Lung (tissue), 12 donors: ENCODE results near the gene SCAF1. TPM values are rescaled to one million over a fixed set of nuclear protein-coding genes. Genes with fewer than 3 reads are reported as not detected.

ENCODE experiments used
- ATAC-seq: fragments of 200-7000 bp; cut with Tn5 transposase; one replicate; pipeline ENCODE4 v1.9.1; 2020; ENCODE audit warnings: moderate number of reproducible peaks; ENCODE audit not compliant: insufficient read depth, low FRiP score
- DNase-seq, 3 donors: peaks; one replicate each; pipeline ENCODE4 v3.0.0-alpha.2; 2013 to 2017
- H3K27ac ChIP-seq, 2 donors: one replicate each; pipeline ENCODE4 v1.5.1; 2013; ENCODE audit warnings: mild to moderate bottlenecking in 2 of 2, moderate library complexity in 2 of 2, control low read depth in 1 of 2, inconsistent platforms in 1 of 2, low read depth in 1 of 2, low read length in 1 of 2
- H3K27me3 ChIP-seq, 3 donors: one replicate each; pipeline ENCODE4 v1.5.1; 2013; ENCODE audit warnings: low read length in 2 of 3; ENCODE audit not compliant: control insufficient read depth in 3 of 3, insufficient read depth in 3 of 3
- H3K36me3 ChIP-seq, 4 donors: one replicate each; pipeline ENCODE4 v1.5.1; 2013; ENCODE audit warnings: low read length in 4 of 4, mild to moderate bottlenecking in 1 of 4, moderate library complexity in 1 of 4; ENCODE audit not compliant: control insufficient read depth in 4 of 4, insufficient read depth in 4 of 4
- H3K4me1 ChIP-seq, 5 donors: one replicate each; pipeline ENCODE4 v1.5.1; 2013; ENCODE audit warnings: low read length in 5 of 5, mild to moderate bottlenecking in 2 of 5, moderate library complexity in 1 of 5; ENCODE audit not compliant: control insufficient read depth in 5 of 5, insufficient read depth in 5 of 5
- H3K4me3 ChIP-seq: one replicate; pipeline ENCODE4 v1.5.1; 2013; ENCODE audit warnings: mild to moderate bottlenecking, control low read depth, moderate library complexity
- H3K9ac ChIP-seq, 2 donors: one replicate each; pipeline ENCODE4 v1.5.1; 2013; ENCODE audit warnings: low read length in 2 of 2, control low read depth in 1 of 2; ENCODE audit not compliant: insufficient read depth in 1 of 2
- H3K9me3 ChIP-seq, 4 donors: one replicate each; pipeline ENCODE4 v1.5.1; 2013; ENCODE audit warnings: low read length in 3 of 4, mild to moderate bottlenecking in 1 of 4, moderate library complexity in 1 of 4; ENCODE audit not compliant: control insufficient read depth in 4 of 4, insufficient read depth in 3 of 4
- WGBS, 2 donors: extraction: QIAGEN DNeasy Blood & Tissue Kit; methylation state at CpG; one replicate each; pipeline ENCODE4 v1.1.7; 2013; 5-methylcytosine and 5-hydroxymethylcytosine counted together
- polyA plus RNA-seq, 2 donors: library from polyadenylated mRNA; stranded (reverse); fragments of 200-250 nt; gene quantifications; one replicate each; pipeline ENCODE4 v1.2.1, GENCODE V29; 2013
- total RNA-seq, 2 donors: library from RNA; depleted of rRNA in 1 of 2; stranded (reverse); fragments of >200 nt in 1 of 2; gene quantifications; one replicate each; pipeline ENCODE4 v1.2.1, GENCODE V29; 2014 to 2021
- TF ChIP-seq, protein P1 (sequence below): IDR thresholded peaks from 2 replicates; pipeline ENCODE4 v1.5.1; 2012; ENCODE audit warnings: mild to moderate bottlenecking; ENCODE audit errors: control extremely low read depth, extremely low read depth
- donor health status: control.
- donor health status: control.
- donor health status: Bipolar disorder and iron deficiency.
- donor health status: healthy.
- donor health status: DM: yes; HTN: yes; CAD: no.

Gene SCAF1
- total and polyA plus RNA-seq, 4 donors = 22.5 to 80.2 (median 25.5) TPM

GRCh38 chr19:49681830-49682229 is 39.8 kb downstream of the SCAF1 start:
- TF ChIP-seq, protein P1, sequence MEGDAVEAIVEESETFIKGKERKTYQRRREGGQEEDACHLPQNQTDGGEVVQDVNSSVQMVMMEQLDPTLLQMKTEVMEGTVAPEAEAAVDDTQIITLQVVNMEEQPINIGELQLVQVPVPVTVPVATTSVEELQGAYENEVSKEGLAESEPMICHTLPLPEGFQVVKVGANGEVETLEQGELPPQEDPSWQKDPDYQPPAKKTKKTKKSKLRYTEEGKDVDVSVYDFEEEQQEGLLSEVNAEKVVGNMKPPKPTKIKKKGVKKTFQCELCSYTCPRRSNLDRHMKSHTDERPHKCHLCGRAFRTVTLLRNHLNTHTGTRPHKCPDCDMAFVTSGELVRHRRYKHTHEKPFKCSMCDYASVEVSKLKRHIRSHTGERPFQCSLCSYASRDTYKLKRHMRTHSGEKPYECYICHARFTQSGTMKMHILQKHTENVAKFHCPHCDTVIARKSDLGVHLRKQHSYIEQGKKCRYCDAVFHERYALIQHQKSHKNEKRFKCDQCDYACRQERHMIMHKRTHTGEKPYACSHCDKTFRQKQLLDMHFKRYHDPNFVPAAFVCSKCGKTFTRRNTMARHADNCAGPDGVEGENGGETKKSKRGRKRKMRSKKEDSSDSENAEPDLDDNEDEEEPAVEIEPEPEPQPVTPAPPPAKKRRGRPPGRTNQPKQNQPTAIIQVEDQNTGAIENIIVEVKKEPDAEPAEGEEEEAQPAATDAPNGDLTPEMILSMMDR = no peak
- Histone ChIP-seq H3K36me3 (peaks cover 0 to 45% (median 35%) of the 10 kb centered on the region in 4 donors), H3K9me3 (no peaks in the 10 kb centered on the region), H3K27me3 (no peaks in the 10 kb centered on the region), H3K4me3 (no peak overlapping the region), H3K4me1 (peaks cover 9 to 27% (median 13%) of the 10 kb centered on the region in 5 donors), H3K9ac (no peak overlapping the region), H3K27ac (no peak overlapping the region)
- 94 to 96% methylated on average over 19 of the region's 19 CpGs for WGBS, 2 donors
- ATAC-seq (no peak), DNase-seq (no peak)

- TF ChIP-seq, protein P1 = no peak
- Histone ChIP-seq H3K27ac (no peak overlapping the region), H3K4me3 (no peak overlapping the region), H3K36me3 (peaks cover 0 to 45% (median 34%) of the 10 kb centered on the region in 4 donors), H3K9ac (no peak overlapping the region), H3K27me3 (no peaks in the 10 kb centered on the region), H3K9me3 (no peaks in the 10 kb centered on the region), H3K4me1 (peaks cover 9 to 27% (median 13%) of the 10 kb centered on the region in 5 donors)
- 93 to 94% methylated on average over 8 of the region's 8 CpGs for WGBS, 2 donors
- no peak for DNase-seq
- ATAC-seq = no peak
These were observed 40.3 kb downstream of the SCAF1 start for GRCh38 chr19:49682274-49682673.

GRCh38 chr19:49683814-49684250 is 41.8 kb downstream of the SCAF1 start:
- H3K9me3 ChIP-seq = no peaks in the 10 kb centered on the region
- H3K36me3 ChIP-seq = peaks cover 0 to 48% (median 37%) of the 10 kb centered on the region in 4 donors
- WGBS, 2 donors = 94 to 97% methylated on average over 18 of the region's 18 CpGs
- H3K4me3 ChIP-seq = no peak overlapping the region
- no peak for DNase-seq
- H3K4me1 ChIP-seq = peaks cover 9 to 25% (median 13%) of the 10 kb centered on the region in 5 donors
- TF ChIP-seq, protein P1 = no peak
- H3K27ac ChIP-seq = no peak overlapping the region
- H3K27me3 ChIP-seq = no peaks in the 10 kb centered on the region
- no peak overlapping the region for H3K9ac ChIP-seq
- no peak for ATAC-seq
